HG03469 (cell line): ENCODE results near the gene RPS17.
"Not testable (repeated sequence)": the region's sequence is repeated elsewhere in the genome, so short reads cannot be mapped to it uniquely, and the experiment has no call there.

ENCODE experiments used
- ATAC-seq: cut with Tn5 transposase; IDR thresholded peaks from one replicate; pipeline ENCODE4 v1.9.1; 2021; ENCODE audit warnings: mild to moderate bottlenecking, moderate library complexity, moderate number of reproducible peaks; ENCODE audit not compliant: unreplicated experiment

The RPS17 gene

DNA sequence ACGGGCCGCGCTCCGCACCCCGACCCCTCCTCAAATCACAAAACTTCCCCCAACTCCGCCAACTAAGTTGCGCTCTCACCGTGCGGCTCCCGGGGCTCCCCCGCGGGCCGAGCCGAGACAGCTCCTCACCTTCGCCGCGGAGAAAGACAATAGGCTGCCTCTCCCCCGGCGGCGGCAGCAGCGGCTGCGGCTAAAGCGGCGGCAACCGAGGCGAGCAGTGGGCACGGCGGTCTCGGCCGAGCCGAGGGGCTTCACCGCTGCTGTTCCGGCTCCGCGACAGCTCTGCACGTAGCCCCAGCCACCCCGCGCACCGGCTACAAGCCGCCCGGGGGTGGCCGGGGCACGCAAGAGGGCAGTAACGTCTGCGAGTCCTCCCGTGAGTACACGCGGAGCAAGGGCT, 26.7 kb downstream of the RPS17 start:
- ATAC-seq, result not testable (repeated sequence)

DNA sequence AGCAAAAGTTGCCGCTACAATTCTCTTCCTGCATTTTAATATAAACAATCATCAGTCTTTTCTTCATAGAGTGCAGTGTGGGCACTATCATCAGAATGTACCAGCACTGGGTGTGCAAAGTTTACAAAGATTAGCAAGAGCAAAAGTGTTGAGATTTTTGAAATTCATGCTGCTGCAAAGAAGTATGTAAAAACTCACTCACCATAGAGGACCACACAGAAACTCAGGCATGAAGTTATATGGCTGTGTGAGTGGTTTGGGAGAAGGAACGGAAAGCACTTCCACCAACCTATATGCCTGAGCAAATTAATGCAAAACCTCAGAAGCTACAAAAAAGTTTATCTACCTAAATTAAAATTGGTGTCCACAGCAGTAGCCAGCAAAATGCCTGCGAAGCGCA, 32.6 kb downstream of the RPS17 start:
- not testable (repeated sequence) for ATAC-seq

DNA sequence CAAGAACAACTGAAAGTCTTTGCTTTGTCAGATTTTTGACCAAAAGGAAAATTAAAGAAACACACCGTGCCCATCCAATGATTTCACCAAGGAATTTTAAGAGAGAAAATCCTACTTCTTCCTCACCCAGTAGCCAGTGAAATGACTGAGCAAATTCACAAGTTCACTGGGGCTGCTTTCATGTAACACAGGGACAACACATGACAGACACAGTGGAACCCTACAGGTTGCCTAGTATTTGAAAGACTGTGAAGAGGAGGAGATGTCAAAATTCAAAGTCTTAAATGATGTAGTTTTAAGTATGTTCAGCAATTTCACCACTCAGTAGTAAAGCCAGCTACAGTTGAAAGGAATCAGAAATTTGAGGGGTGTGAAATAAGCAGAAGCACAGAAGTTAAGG, 33.2 kb downstream of the RPS17 start:
- not testable (repeated sequence) for ATAC-seq

DNA sequence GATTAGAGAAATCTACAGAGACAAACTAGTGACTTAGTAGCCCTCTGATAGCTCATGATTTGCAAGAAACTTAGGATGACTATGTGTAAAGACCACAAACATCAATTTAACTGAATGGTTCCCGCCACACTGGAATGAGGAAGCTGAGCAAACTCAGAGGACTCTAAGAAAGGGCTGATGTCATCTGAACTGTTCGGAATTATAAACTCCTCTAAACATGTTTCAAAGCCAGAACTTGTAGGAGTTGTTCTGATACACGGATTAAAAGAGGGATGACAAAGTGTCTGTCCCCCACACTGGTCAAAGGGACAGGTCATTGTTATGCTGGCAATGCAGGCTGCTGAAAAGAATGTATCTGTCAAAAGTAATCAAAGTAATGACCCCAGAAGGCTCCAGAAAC, 34.4 kb downstream of the RPS17 start:
- not testable (repeated sequence) for ATAC-seq

DNA sequence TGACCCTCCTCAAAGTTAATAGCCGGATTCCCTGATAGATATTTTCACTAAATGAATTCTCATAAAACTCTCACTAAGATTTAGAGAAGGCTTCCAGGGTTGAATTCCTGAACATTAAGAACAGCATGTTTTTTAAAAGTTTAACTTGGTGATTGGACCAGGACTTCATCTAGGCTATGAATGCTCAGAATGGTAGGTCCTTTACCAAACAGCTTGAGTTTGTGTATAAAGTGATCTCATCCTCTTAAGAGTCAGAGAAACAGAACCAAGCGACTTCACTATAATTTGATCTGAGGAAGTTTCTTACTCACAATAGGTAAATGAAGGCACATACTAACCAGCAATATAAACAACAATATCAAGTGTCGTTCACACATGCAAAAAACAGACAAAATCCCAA, 36.2 kb downstream of the RPS17 start:
- ATAC-seq, result not testable (repeated sequence)

DNA sequence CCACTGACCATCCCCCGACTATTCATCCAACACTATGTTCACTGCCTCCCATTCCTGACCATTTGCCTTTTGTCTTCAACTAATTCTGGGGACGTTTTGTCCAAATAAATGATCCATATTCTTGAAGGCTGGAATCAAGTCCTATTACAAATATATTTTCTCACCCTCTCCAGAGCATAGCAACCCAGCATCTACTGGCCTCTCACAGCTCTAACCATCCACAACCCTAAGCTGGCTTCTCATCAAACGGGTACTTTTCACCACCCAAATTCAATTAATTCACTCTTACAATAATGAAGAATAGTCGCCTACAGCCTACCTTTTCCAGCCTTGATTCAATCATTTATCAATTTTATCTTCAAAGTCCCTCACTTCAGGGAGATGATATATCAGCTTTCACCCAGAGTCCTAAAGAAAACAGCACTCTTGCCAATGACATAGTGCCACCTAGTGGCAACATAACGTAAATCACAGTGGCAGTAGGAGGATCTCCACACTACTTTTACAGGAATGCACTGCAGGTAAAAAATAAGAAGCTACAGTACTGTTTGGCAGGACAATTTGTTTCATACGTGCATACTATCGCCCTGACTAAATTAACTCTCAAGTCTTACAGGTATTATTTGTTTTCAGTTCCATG, 37.4 kb downstream of the RPS17 start:
- not testable (repeated sequence) for ATAC-seq

DNA sequence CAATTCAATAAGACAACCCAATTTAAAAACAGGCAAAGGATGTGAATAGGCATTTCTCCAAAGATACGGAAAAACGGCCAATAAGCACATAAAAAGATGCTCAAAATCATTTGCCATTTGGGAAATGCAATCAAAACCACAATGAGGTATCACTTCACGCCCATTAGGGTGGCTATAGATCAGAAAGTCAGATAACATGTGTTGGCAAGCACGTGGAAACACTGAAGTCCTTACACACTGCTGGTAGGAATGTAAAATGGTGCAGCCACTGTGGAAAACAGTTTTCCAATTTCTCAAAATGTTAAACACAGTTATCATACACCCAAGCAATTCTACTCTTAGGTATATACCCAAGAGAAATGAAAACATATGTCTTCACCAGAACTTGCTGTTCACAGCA, 39.5 kb downstream of the RPS17 start:
- ATAC-seq, result not testable (repeated sequence)

DNA sequence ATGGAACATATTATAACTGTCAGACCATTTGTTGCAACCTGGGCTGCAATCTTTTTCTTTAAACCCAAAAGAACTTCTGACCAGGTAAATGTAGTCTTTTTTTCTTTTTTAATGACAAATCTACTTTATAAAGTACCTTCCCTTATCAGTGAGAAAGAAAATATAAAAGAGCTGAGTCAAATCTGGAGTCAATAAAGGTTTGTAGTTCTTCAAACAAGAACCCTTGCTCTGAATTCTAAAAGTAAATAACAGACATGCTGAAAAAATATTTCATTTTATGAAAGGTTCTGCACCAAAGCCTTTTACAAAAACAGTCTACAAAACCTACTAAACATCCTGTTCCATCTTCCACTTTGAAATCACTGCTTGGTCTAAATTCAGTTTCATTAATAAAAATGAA, 42.3 kb downstream of the RPS17 start:
- ATAC-seq, result not testable (repeated sequence)

DNA sequence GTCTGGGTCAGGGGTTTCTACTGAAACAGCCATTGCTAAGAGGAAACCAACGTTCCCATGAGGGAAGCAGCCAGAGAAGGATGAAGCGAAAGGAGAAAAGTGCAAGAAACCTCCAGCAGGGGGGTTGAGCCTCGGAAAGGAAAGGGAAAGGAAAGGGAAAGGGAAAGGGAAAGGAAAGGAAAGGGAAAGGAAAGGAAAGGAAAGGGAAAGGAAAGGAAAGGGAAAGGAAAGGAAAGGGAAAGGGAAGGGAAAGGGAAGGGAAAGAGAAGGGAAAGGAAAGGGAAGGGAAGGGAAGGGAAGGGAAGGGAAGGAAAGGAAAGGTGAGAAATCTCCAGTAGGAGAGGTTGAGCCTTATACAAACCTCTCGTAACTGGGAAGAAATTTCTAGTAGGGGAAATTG, 52.0 kb downstream of the RPS17 start:
- not testable (repeated sequence) for ATAC-seq

DNA sequence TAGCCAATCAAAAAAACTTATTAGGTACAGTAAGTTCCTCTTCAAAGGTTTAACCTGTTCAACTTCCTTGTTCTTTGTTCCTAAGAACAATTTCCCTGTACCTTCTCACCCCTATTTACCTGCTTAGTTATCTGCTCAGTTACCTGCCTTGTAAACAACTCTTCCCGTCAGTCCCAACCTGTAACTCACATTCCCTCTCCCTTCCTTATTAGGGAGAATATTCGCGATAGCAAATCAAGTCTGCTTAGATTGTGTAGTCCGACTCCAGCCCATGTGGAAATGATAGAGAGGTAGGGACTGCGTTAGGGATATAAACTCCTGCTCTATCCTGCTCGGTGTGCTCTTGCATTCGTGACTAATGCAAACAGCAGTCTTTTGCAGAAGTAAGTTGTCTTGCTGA, 53.2 kb downstream of the RPS17 start:
- not testable (repeated sequence) for ATAC-seq
